ENCODE results near the gene FRAT2.

The FRAT2 gene

DNA sequence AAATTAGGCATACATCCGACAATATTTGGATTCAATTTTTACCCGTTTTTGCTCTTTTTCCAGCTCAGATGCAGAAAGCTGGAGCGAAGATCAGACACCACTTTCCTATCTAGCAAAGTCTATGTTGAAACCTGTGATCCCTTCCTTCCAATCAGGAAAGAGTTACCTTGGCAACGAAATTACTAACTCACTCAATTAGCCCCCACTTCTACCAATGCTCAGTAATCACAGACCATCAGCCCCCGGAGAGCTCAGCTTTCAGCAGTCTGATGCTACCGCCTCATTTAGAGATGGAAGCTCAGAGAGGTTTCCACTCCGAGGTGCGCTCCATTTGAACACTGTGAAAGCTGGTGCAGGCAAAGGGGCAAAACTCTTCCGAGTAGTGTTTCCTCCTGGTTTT is 8.8 kb downstream of the FRAT2 start:
- H3K4me3 ChIP-seq (ENCODE audit: low read length) = no peak overlapping the region
- TF ChIP-seq ZNF274 (IDR thresholded peaks at IDR 0.05; ENCODE audit: low read depth, low read length) = no peak

DNA sequence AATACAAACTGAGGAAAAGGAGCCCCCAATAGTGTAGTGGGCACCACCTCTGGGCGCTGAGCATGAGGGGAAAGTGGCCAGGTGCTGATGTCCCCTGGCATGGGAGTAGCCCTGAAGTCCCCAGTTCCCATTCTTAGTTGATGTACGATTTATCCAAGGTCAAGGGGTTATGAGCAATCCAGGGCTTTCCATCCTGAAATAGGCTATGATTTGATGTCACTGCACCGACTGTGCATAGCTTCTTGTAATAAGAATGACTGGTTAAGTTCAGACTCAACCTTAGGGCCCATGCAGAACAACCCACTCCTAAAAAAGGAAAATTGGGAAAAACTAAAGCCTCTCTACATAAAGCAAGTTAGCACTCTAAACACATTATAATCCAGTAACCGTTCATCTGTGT is 11.0 kb downstream of the FRAT2 start:
- TF ChIP-seq ZNF274 (IDR thresholded peaks at IDR 0.05; ENCODE audit: low read depth, low read length) = no peak
- H3K4me3 ChIP-seq (ENCODE audit: low read length) = no peak overlapping the region

DNA sequence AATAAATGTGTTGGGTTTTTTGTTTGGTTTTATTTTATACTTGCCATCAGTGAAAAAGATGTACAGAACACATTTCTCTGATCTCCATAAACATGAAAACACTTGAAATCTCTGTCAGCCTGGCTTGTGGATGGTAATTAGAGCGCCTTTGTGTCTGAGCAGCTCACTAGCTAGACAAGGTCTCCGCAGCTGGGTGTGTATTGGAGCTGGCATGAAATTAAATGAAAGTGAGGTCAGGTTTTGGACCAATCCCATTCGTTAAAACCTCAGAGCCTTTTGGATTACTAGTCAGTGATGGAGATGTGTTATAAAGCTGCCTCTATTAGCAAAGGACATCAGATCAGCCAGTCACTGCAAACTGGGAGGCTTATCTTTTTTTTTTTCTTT is 12.7 kb downstream of the FRAT2 start:
- no peak for TF ChIP-seq ZNF274 (IDR thresholded peaks at IDR 0.05; ENCODE audit: low read depth, low read length)
- no peak overlapping the region for H3K4me3 ChIP-seq (ENCODE audit: low read length)

DNA sequence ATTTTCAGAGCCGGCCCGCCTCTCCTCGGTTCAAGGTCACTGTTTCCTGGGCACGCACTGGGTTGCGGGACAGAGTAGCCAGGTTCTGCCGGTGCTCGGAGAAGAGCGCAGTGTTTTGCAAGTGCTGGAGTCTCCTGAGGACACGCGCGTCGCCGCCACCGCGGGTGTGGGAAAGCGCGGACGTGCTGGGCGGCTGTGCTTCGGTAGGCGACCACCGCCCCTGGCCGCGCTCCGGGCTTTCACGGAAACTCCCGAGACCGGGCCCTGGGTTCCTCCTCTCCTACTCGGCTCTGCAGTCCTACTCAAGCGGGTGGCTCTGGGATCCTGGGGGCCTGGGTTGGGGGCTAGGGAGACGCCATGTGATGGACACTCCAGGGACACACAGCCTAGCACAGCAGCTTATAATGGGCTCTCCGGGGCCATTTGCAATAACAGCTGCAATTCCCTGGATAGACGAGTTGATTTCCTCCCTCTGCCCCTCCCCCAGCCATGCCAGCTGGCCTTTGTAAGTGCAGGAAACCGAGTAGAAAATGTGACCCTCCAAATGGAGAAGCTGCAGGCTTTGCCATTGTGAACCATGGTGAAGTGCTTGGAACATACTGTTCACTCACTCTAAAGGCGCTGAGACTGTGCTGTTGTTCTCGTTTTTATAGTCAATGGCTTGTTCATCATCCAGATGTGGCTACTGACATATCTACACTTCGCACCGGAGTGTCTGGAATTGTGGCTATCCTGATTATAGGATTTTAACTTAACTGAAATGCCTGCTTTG is 13.3 kb downstream of the FRAT2 start:
- no peak overlapping the region; the same call in 1 of the 2 replicates for H3K4me3 ChIP-seq (ENCODE audit: low read length)
- no peak for TF ChIP-seq ZNF274 (IDR thresholded peaks at IDR 0.05; ENCODE audit: low read depth, low read length)

DNA sequence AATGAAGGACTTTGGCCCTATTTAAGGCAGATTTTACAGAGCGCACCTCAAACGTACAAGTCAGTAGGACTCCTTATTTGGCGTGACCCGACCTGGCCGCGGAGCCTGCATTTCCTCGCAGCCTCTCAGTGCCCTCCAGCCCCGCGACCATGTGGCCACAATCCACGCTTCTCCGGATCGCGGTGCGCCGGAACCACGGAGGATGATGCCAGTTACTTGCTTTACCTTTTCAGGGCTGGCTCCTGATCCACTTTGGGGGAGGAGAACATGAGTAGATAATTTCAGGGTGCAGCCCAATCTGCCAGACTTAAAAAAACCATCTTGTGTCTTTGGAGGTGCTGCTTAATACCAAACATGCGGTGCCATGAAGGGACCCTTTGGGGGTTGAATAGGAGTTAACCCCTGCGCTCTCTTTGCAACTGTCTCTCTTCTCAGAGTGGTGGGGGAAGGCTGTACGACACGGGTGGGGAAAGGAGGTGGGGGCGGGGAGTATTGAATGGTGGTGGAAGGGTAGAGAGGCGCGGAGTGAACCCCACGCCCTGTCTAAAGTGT is 14.0 kb downstream of the FRAT2 start:
- H3K4me3 ChIP-seq (ENCODE audit: low read length) = peak overlapping the region; percentile 65; the same call in 1 of the 2 replicates
- TF ChIP-seq ZNF274 (IDR thresholded peaks at IDR 0.05; ENCODE audit: low read depth, low read length) = no peak

DNA sequence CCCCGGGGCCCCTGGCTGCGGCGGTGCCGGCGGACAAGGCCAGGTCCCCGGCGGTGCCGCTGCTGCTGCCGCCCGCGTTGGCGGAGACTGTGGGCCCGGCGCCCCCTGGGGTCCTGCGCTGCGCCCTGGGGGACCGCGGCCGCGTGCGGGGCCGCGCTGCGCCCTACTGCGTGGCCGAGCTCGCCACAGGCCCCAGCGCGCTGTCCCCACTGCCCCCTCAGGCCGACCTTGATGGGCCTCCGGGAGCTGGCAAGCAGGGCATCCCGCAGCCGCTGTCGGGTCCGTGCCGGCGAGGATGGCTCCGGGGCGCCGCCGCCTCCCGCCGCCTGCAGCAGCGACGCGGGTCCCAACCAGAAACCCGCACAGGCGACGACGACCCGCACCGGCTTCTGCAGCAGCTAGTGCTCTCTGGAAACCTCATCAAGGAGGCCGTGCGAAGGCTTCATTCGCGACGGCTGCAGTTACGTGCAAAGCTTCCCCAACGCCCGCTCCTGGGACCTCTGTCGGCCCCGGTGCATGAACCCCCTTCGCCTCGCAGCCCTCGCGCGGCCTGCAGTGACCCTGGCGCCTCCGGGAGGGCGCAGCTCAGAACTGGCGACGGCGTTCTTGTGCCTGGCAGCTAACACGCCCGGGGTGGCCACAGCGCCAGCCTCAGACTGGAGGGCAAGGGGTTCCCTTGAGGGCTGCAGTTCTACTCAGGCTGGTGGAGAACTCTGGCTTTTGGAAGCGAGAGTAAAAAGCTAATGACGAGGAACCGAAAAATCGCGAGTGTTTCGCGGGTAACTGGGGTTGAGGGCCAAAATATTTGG is 14.7 kb downstream of the FRAT2 start:
- peak overlapping the region; percentile 65 for H3K4me3 ChIP-seq (ENCODE audit: low read length)
- no peak for TF ChIP-seq ZNF274 (IDR thresholded peaks at IDR 0.05; ENCODE audit: low read depth, low read length)

DNA sequence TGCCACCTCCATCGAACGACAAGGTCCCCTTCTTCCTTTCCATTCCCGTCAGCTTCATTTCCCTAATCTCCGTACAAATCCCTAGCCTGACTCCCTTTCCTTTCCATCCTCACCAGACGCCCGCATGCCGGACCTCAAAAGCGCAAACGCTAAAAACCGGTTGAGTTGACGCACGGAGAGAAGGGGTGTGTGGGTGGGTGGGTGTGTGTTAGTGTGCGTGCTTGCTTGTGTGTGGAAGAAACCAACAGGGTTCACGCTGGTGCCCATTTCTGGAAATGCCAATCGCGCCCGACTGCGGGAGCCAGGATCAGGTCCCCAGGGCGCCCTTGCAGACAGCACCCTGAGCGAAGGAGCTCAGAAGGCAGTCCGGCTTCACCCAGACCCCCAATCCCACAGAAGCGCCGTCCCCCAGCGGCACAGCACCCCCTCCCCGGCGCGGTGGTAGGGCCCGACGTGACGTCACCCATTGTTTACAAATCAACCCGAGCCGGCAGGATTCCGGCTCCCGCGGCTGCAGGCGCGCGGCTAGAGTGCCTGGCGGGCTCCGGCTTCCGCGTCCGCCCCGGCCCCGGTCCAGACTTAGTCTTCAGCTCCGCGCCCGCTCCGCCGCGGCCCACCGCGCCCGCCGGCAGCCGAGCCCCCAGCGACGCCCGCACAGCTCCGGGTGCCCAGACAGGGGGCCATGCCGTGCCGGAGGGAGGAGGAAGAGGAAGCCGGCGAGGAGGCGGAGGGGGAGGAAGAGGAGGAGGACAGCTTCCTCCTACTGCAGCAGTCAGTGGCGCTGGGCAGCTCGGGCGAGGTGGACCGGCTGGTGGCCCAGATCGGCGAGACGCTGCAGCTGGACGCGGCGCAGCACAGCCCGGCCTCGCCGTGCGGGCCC is 15.5 kb downstream of the FRAT2 start, which contains the start of gene FRAT1:
TSS of gene FRAT1 (plus strand) at position 500 of the 880 bp plus-strand sequence. CDS start at position 683, 183 bp downstream.
- H3K4me3 ChIP-seq (ENCODE audit: low read length) = peak within 1 kb of the TSS; percentile 65
- no peak for TF ChIP-seq ZNF274 (IDR thresholded peaks at IDR 0.05; ENCODE audit: low read depth, low read length)

DNA sequence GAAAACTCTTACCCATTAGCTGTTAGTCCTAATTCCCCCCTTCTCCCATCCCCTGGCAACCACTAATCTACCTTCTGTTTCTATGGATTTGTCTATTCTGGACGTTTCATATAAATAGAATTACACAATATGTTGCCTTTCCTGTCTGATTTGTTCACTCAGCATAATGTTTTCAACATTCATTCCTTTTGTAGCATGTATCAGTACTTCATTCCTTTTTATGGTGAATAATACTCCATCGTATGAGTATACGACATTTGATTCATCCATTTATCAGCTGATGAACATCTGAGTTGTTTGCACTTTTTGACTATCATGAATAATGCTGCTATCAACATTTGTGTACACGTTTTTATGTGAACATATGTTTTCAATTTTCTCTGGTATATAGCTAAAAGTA is 19.9 kb downstream of the FRAT2 start:
- no peak for TF ChIP-seq ZNF274 (IDR thresholded peaks at IDR 0.05; ENCODE audit: low read depth, low read length)
- H3K4me3 ChIP-seq (ENCODE audit: low read length) = no peak overlapping the region

DNA sequence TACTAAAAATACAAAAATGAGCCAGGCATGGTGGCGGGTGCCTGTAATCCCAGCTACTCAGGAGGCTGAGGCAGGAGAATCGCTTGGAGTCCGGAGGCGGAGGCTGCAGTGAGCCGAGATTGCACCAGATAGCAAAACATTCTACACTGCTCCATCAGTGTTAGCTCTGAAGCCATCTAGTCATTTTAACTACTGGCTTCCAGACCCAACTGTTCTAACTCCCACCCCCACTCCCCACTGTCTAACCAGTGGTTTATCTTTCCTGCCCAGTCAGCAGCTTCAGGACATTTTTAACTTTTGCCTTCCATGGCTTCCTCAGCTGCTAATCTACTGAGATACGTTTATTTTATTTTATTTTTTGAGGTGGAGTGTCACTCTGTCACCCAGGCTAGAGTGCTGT is 21.6 kb downstream of the FRAT2 start:
- H3K4me3 ChIP-seq (ENCODE audit: low read length) = no peak overlapping the region
- no peak for TF ChIP-seq ZNF274 (IDR thresholded peaks at IDR 0.05; ENCODE audit: low read depth, low read length)

DNA sequence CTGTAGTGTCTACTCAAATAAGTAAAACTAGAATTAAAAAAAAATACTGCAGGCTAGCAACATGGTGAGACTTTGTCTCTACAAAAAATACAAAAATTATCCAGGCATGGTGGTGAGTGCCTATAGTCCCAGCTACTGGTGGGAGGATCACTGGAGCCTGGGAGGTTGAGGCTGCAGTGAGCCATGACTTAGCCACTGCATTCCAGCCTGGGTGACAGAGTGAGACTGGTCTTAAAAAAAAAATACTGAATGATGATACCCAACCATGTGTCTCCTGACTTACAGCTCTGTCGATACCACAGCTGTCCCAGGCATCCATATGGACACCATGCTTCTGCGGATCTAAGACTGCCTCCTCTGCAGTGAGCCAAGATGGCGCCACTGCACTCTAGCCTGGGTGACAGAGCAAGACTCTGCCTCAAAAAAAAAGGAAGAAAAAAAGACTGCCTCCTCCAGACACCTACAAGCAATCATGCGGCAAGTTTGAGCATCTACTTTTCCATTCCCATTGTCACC is 23.4 kb downstream of the FRAT2 start:
- TF ChIP-seq ZNF274 (IDR thresholded peaks at IDR 0.05; ENCODE audit: low read depth, low read length) = no peak
- H3K4me3 ChIP-seq (ENCODE audit: low read length) = no peak overlapping the region

DNA sequence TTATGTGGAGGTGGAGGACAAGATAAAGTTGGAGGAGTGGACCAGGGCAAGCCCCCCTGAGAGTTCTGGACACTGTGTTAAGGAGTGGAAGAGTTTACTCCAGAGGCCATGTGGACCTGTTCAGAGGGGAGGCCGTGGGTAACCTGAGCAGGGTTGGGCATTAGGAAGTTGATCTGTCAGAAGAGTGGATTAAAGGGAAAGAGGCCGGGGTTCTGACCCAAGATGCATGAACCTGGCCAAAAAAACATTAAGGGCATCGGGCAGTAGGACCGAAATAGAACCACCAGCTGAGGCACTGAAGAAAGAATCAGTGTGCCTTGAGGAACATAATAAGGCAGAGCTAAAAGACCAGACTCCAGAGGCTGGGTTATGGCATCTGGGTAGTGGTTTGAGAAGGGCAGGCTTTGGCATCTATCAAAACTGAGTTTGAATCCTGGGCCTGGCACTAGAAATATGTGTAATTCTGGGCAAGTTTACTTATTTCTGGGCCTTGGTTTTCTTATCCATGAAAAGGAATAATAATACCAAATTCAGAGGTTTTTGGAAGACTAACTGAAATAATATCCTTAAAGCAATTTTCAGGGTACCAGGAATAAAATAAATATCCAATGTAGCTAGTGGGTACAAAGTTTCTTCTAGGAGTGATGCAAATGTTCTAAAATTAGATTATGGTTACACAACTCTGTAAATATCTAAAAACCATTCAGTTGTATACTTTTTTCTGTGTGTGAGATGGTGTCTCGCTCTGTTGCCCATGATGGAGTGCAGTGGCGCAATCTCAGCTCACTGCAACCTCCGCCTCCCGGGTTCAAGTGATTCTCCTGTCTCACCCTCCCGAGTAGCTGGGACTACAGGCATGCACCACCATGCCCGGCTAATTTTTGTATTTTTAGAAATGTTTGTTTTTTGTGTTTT is 26.4 kb downstream of the FRAT2 start:
- H3K4me3 ChIP-seq (ENCODE audit: low read length) = no peak overlapping the region
- no peak for TF ChIP-seq ZNF274 (IDR thresholded peaks at IDR 0.05; ENCODE audit: low read depth, low read length)

DNA sequence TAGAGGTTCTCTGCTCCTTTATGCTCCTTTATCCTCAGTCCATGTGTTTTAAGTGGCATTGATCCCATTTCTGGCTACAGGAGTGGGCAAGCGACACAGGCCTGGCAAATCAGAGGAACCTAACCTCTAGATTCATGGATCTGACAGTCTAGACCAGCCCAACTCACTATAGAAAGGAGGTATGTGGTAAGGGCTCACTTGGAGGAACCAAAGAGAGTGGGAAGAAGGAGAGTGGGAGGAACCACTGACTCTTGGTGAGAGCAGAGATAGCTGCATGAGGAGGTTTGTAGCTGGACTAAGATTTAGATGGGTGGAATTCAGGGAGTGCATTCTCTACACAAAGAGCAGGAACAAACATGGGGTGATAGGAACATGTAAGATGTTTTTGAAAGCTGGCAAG is 27.1 kb downstream of the FRAT2 start:
- TF ChIP-seq ZNF274 (IDR thresholded peaks at IDR 0.05; ENCODE audit: low read depth, low read length) = no peak
- H3K4me3 ChIP-seq (ENCODE audit: low read length) = no peak overlapping the region
